ENCODE results near the gene SERPINA10. TPM values are rescaled to one million over a fixed set of nuclear protein-coding genes. Genes with fewer than 3 reads are reported as not detected.
"Not testable (repeated sequence)": the region's sequence is repeated elsewhere in the genome, so short reads cannot be mapped to it uniquely, and the experiment has no call there.

The SERPINA10 gene
- total and polyA plus RNA-seq, 2 of the 13 experiments (the other 11 are each of a cell fraction or from before 2014, with no cell fraction given), result 20.1 to 20.2 TPM

- TF ChIP-seq, protein P1, sequence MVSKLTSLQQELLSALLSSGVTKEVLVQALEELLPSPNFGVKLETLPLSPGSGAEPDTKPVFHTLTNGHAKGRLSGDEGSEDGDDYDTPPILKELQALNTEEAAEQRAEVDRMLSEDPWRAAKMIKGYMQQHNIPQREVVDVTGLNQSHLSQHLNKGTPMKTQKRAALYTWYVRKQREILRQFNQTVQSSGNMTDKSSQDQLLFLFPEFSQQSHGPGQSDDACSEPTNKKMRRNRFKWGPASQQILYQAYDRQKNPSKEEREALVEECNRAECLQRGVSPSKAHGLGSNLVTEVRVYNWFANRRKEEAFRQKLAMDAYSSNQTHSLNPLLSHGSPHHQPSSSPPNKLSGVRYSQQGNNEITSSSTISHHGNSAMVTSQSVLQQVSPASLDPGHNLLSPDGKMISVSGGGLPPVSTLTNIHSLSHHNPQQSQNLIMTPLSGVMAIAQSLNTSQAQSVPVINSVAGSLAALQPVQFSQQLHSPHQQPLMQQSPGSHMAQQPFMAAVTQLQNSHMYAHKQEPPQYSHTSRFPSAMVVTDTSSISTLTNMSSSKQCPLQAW (CRISPR knock-in tag; IDR thresholded peaks at IDR 0.05), result peak; percentile 67
- TF ChIP-seq IRF2 (CRISPR knock-in tag; IDR thresholded peaks at IDR 0.05), result peak; percentile 86
- TF ChIP-seq THAP9 (CRISPR knock-in tag; IDR thresholded peaks at IDR 0.05; ENCODE audit: borderline replicate concordance), result peak; percentile 99
- TF ChIP-seq NR2F6 (IDR thresholded peaks at IDR 0.05), result not testable (repeated sequence)
- TF ChIP-seq NR2F6 (CRISPR knock-in tag; IDR thresholded peaks at IDR 0.05), result peak; percentile 64
- peak; percentile 95 for TF ChIP-seq CEBPG (CRISPR knock-in tag; IDR thresholded peaks at IDR 0.05)
- 0 out of 2 replicates have a peak, but pooled peaks have one; percentile 47 for TF ChIP-seq TOE1 (CRISPR knock-in tag; IDR thresholded peaks at IDR 0.05)
- TF ChIP-seq AHR (CRISPR knock-in tag; IDR thresholded peaks at IDR 0.05), result 0 out of 2 replicates have a peak, but pooled peaks have one; percentile 60
- 0 out of 2 replicates have a peak, but pooled peaks have one; percentile 27 for TF ChIP-seq YEATS2 (CRISPR knock-in tag; IDR thresholded peaks at IDR 0.05; ENCODE audit: borderline replicate concordance)
- peak; percentile 34; the same call in 1 of the 2 replicates for TF ChIP-seq SIX4 (CRISPR knock-in tag; IDR thresholded peaks at IDR 0.05)
- TF ChIP-seq POGZ (CRISPR knock-in tag; IDR thresholded peaks at IDR 0.05), result peak; percentile 93
- TF ChIP-seq, protein P2, sequence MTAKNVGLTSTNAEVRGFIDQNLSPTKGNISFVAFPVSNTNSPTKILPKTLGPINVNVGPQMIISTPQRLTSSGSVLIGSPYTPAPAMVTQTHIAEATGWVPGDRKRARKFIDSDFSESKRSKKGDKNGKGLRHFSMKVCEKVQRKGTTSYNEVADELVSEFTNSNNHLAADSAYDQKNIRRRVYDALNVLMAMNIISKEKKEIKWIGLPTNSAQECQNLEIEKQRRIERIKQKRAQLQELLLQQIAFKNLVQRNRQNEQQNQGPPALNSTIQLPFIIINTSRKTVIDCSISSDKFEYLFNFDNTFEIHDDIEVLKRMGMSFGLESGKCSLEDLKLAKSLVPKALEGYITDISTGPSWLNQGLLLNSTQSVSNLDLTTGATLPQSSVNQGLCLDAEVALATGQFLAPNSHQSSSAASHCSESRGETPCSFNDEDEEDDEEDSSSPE (CRISPR knock-in tag; IDR thresholded peaks at IDR 0.05), result 0 out of 2 replicates have a peak, but pooled peaks have one; percentile 29
- peak; percentile 82; the same call in 1 of the 2 replicates for TF ChIP-seq FOXJ3 (CRISPR knock-in tag; IDR thresholded peaks at IDR 0.05; ENCODE audit: borderline replicate concordance)
- peak; percentile 92 for TF ChIP-seq SALL1 (CRISPR knock-in tag; IDR thresholded peaks at IDR 0.05)
- 0 out of 2 replicates have a peak, but pooled peaks have one; percentile 50 for TF ChIP-seq MEIS2 (CRISPR knock-in tag; IDR thresholded peaks at IDR 0.05)
- peak; percentile 63; the same call in 1 of the 2 replicates for TF ChIP-seq ZNF503 (CRISPR knock-in tag; IDR thresholded peaks at IDR 0.05)
- 0 out of 2 replicates have a peak, but pooled peaks have one; percentile 66 for TF ChIP-seq DMAP1 (CRISPR knock-in tag; IDR thresholded peaks at IDR 0.05)
- TF ChIP-seq IKZF5 (CRISPR knock-in tag; IDR thresholded peaks at IDR 0.05), result peak; percentile 89
- peak; percentile 73; the same call in 1 of the 2 replicates for TF ChIP-seq SMAD3 (CRISPR knock-in tag; IDR thresholded peaks at IDR 0.05)
These were observed 16.0 kb downstream of the SERPINA10 start (continued) for GRCh38 chr14:94276898-94277561.

All from HepG2 (cell line).